GM21786 (cell line): ENCODE results near the gene C8A.

ENCODE experiments used
- ATAC-seq: cut with Tn5 transposase; IDR thresholded peaks from one replicate; pipeline ENCODE4 v1.9.1; 2021; ENCODE audit not compliant: unreplicated experiment

C8A gene

GRCh38 chr1:56881417-56881816 lies 26.8 kb downstream of the C8A start:
- no peak for ATAC-seq

GRCh38 chr1:56890229-56890628 lies 35.6 kb downstream of the C8A start:
- ATAC-seq = no peak

- no peak for ATAC-seq
Observed at GRCh38 chr1:56894014-56894413, 39.4 kb downstream of the C8A start.

- no peak for ATAC-seq
Observed at GRCh38 chr1:56897150-56898004, 42.8 kb downstream of the C8A start.

DNA sequence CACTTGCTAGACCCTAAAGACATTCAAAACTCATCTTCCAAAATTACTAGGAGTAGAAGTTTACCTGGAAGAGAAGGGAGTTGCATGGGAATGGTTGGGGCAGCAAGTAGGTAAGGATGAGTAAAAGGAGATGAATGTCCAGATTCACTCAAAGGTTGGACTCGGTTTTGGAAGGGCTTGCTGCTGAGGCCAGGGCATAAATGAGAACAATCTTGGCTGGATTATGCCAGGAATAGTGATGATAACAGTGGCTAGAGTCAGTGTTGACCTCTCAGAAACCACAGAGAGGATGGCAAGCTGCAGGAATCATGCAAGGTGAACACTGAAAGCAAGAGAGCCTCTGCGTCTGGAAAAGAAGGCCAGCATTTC lies 43.4 kb downstream of the C8A start:
- ATAC-seq = no peak

GRCh38 chr1:56898879-56899278 lies 44.3 kb downstream of the C8A start:
- no peak for ATAC-seq

DNA sequence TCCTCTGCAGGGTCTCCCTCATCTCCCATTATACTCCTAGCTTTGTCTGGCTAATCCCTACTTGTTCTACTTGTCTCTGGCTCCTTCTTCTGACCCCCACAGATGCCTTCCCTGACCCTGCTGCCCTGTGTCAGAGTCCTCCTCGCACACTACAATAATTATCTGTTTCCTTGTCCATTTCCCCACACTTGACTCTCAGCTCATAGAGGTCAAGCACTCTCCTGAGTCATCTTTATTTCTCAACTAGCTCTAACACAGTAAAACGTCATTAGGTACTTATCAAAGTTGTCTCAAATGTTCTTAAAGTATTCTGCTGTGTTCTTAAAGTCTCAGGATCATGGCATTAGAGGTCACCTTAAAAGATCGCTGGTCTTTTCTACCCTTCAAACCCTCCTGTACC lies 47.1 kb downstream of the C8A start:
- no peak for ATAC-seq

- no peak for ATAC-seq
Observed at GRCh38 chr1:56903778-56904177, 49.2 kb downstream of the C8A start.

DNA sequence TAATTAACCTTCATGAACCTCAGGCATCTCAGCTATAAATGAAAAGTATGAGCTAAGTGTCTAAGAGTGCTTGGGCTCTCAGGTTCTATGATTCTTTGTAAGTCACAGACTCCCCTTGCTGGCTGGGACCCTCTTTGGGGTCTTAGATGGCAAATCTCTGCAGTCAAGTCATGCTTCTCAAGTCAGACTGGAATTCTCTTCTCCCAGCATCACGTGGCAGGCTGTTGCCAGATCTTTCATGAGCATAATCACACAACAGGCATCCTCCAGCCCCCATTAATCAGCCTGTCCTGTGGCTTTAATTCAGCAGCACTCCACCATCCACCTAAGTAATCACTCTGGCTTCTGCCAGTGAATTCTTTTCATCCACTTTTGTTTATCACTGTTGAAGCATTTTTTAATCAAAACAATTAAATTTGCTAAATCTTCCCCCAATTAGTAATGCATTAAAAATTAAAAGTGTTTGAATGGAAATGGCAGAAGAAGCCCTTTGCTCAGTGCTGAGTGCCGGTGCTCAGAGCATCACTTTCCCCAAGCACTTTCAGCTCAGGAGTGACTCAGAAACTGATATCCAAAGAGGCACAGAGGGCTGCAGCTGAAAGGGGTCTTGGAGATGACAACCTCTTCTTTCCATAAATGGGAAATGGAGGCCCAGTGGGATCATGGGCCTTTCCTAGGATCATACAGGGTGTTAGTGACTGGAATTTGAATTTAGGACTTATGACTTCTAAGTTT lies 50.2 kb downstream of the C8A start:
- no peak for ATAC-seq

DNA sequence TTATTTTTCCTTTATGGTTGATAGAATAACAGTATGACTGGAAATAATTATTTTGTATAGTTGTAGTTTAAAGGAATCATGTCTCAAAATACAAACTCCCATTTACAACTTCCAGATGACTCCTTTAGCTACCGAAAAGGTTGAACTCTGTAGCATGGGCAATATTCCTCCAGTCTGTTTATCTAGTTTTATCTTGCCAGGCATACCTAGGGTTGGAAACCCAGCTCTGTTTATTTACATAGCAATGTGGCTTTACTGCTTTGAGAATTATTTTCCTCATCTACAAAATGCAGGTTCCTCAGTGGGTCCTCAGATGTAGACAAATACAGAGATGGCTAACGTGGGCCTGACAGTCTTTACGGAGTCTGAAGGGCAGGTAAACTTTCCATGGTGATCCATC lies 51.1 kb downstream of the C8A start:
- ATAC-seq = no peak

DNA sequence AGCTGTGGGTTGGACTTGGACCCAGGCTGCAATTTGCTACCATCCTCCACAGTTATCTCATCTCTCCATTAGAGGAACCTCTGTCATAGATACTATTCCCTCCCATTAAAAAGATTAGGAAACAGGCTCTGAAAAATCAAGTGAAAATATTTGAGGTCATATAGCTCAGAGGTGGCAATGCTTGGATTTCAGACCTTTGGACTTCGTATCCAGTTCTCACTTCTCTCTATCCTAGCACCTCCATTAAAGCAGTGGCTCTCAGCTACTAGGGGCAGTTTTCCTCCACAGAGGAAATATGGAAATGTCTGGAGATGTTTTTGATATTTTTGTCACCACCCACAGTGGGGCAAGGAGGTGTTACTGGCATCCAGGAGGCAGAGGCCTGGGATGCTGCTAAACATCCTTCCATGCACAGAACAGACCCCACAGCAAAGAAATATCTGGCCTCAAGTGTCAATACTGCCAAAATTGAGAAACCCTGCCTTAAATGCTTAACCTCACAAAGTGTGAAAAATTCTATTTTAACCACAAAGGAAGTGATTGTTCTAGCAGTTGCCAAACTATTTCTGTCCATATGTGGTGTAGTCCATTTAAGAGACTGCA lies 54.1 kb downstream of the C8A start:
- ATAC-seq = no peak

GRCh38 chr1:56910441-56910985 lies 55.9 kb downstream of the C8A start:
- no peak for ATAC-seq

DNA sequence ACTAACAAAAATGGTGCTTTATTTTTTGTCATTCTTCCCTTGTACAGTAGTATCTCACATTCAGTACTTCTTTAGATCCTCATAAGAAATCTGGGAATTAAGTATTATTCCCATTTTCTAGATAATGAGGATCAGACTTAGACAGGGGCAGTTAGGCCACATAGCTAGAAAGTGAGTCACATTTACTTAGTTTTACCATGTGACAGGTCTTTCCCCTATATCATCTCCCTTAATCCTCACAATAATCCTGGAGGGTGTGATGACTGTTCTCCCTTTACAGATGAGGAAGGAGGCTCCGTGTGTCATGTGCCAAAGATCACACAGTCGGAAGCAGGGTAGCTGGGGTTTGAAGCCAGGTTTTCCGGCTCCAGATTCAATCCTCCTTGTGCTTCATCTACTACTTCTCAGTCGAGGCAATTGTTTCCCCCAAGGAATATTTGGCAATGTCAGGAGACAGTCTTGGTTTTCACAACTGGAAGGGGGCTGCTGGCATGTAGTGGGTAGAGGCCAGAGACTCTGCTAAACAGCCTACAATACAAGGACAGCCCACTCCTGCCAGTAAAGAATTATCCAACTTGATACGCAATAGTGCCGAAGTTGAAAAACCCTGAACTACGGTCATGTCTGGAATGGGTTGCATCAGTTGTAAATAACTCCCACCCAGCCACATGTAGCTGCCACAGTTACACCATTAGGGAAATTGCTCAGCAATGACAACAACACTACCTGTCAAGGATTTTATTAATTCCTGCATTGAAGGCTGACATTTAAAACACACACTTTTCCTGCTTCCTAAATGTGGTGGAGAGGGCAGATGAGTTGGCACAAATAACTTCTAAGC lies 56.7 kb downstream of the C8A start:
- ATAC-seq = no peak

- ATAC-seq = no peak
Observed at GRCh38 chr1:56912325-56912724, 57.7 kb downstream of the C8A start.

DNA sequence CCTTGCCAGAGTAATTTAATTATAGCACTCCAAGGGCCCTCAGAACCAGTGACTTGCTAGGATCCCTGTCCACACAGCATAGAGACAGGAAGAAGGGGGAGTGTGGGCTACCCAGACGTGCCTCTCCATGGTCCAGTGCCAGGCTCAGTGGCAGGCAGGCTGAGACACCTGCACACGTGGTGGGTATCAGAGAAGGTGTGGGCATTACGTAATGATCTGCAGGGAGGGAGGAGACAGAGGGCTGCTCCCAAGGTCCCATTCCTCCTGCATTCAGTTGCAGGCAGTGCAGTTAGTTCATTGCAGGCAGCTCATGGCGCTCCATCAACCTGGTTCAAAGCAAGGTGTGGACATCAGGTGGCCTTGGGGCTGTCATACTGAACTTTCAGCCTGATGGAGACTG lies 61.4 kb downstream of the C8A start:
- ATAC-seq = no peak

- ATAC-seq = no peak
Observed at GRCh38 chr1:56916630-56917029, 62.0 kb downstream of the C8A start.

DNA sequence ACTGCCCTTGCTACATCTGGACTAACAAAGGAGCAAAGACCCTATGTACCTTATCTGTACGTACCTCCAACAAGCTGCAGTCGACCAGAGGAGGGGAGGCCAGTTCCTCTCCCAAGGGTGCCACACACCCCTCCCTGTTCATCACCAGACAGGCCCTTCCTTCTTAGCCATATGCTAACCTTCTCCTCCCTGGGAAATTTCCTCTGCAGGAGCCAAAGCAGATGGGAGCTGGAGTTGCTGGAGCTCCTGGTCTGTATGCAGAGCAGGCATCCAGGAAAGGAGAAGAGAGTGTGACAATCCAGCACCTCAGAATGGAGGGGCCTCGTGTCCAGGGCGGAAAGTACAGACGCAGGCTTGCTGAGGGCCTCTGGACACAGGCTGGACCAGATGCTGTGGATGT lies 62.8 kb downstream of the C8A start:
- ATAC-seq = no peak

DNA sequence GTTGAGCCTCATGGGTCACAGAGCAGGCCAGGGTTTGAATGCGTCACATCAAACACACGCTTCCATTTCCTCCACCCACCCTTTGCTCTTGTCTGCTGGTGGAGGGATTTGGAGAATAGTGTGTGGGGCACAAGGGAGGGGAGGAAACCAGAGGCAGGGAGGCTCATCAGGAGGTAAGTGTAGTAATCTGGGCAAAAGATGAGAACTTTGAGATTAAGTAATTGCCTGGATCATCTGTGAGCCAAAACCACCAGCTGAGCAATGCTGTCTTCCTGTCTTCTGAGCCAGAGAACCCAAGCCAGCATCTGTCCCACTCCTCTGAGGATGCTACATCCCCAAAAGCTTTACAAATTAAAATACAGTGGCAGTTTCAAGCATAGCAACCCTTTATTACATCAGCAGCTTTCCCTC lies 66.0 kb downstream of the C8A start:
- ATAC-seq = no peak

DNA sequence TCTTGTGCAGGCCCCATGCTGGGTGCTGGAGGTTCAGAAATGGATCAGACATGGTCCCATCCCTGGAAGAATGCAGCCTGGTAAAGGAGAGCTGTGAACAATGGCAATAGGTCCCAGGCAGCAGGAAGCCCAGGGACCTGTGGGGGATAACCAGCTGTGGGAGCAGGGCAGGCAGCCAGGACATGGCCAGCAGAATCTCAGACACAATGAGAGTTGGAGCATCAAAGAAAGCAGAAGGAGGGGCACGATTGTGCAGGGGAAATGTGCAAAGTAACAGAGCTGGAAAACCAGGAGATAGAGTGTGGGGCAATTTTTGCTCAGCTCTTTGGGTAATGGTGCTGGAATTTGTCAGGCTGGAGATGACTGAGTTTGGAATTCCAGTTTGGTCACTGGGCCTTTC lies 66.9 kb downstream of the C8A start:
- ATAC-seq = no peak

- ATAC-seq = no peak
Observed at GRCh38 chr1:56922070-56922469, 67.5 kb downstream of the C8A start.

- ATAC-seq = no peak
Observed at GRCh38 chr1:56922507-56922906, 67.9 kb downstream of the C8A start.
